ENCODE data around the gene IFI44. TPM values are rescaled to one million over a fixed set of nuclear protein-coding genes. Genes with fewer than 3 reads are reported as not detected.

The IFI44 gene
- total and polyA plus RNA-seq, 10 of the 15 experiments (the other 5 are each of a cell fraction or from before 2014, with no cell fraction given): 37.7 to 272 (median 90.9) TPM

GRCh38 chr1:78676993-78677392, 27.4 kb downstream of the IFI44 start:
- DNase-seq (ENCODE audit: low read depth, low spot score) (no peak), ATAC-seq (no peak), FAIRE-seq (no peak)
- Histone ChIP-seq H3K4me1 (ENCODE audit: control insufficient read depth, insufficient read depth, low read length) (peaks cover 11% of the 10 kb centered on the region), H3K4me2 (ENCODE audit: control insufficient read depth, insufficient read depth) (no peak overlapping the region), H3K4me3 (no peak overlapping the region), H3K9me3 (replicated peaks; ENCODE audit: control insufficient read depth, insufficient read depth, low read length) (no peaks in the 10 kb centered on the region; the same call in 2 of the 3 replicates), H3K9ac (ENCODE audit: control insufficient read depth, insufficient read depth, low read length) (no peak overlapping the region), H4K20me1 (ENCODE audit: control insufficient read depth, insufficient read depth) (no peaks in the 10 kb centered on the region), H2AFZ (ENCODE audit: control insufficient read depth, low read depth, low read length) (no peak overlapping the region), H3K79me2 (ENCODE audit: control insufficient read depth, insufficient read depth, low read length) (no peaks in the 10 kb centered on the region), H3K27ac (ENCODE audit: control insufficient read depth, insufficient read depth) (no peak overlapping the region), H3K27me3 (replicated peaks in 1 of 2; ENCODE audit: control insufficient read depth in 2 of 2, insufficient read depth in 2 of 2, low read length in 1 of 2) (no peaks in the 10 kb centered on the region), H3K36me3 (ENCODE audit: control insufficient read depth in 2 of 2, insufficient read depth in 2 of 2, low read length in 1 of 2) (no peaks in the 10 kb centered on the region; a peak in 1 of 4 replicates)
- POLR2A ChIA-PET: interaction anchor here (0.8 to 1.6 kb wide), 2 partner anchors 35 to 54 kb away, joined by 3 to 5 read pairs; no protein-coding TSS in a partner anchor
- no TSS peak for BruUV-seq (replicated peaks)
- in situ Hi-C loops (cut with MboI): no loop called here
- RAD21 ChIA-PET (ENCODE audit: unreplicated experiment): interaction anchor here (1.2 to 2.1 kb wide), 3 partner anchors 37 to 60 kb away, joined by 3 to 17 read pairs (median 3); no protein-coding TSS in a partner anchor
- WGBS (ENCODE audit: insufficient coverage, insufficient replicate concordance, low lambda C conversion rate, missing lambda C conversion rate): 66% methylated on average over 3 of the region's 3 CpGs
- SMC1A ChIA-PET (ENCODE audit: uncharacterized antibody, unreplicated experiment): interaction anchor here (0.7 to 3.3 kb wide), 5 partner anchors 50 to 144 kb away, joined by 3 to 25 read pairs (median 3); no protein-coding TSS in a partner anchor
- TF ChIP-seq NRF1 (conservative IDR thresholded peaks at IDR 0.05; ENCODE audit: low read depth, low read length) (no peak), MLLT1 (IDR thresholded peaks at IDR 0.05) (no peak), IKZF1 (conservative IDR thresholded peaks at IDR 0.05) (no peak), HDGF (IDR thresholded peaks at IDR 0.05) (no peak), YBX1 (IDR thresholded peaks at IDR 0.05) (no peak), JUNB (IDR thresholded peaks at IDR 0.05) (no peak), RAD51 (IDR thresholded peaks at IDR 0.05) (no peak), SP1 (IDR thresholded peaks at IDR 0.05; ENCODE audit: low read depth, low read length) (no peak), CTCF (IDR thresholded peaks at IDR 0.05 in 2 of 3, conservative IDR thresholded peaks at IDR 0.05 in 1 of 3; ENCODE audit: control insufficient read depth in 2 of 3, extremely low read depth in 1 of 3, insufficient read depth in 1 of 3, low read depth in 3 of 3, low read length in 3 of 3) (no peak), DPF2 (IDR thresholded peaks at IDR 0.05) (no peak), CREM (IDR thresholded peaks at IDR 0.05; ENCODE audit: low read depth) (no peak), TAF1 (IDR thresholded peaks at IDR 0.05; ENCODE audit: borderline replicate concordance, low read depth, low read length) (no peak), MYB (IDR thresholded peaks at IDR 0.05; ENCODE audit: borderline replicate concordance, low read depth, low read length) (no peak), CREB1 (IDR thresholded peaks at IDR 0.05; ENCODE audit: low read depth) (no peak), ATF3 (IDR thresholded peaks at IDR 0.05; ENCODE audit: borderline replicate concordance, extremely low read depth, low read depth, low read length) (no peak)
- TF ChIP-seq, protein P1, sequence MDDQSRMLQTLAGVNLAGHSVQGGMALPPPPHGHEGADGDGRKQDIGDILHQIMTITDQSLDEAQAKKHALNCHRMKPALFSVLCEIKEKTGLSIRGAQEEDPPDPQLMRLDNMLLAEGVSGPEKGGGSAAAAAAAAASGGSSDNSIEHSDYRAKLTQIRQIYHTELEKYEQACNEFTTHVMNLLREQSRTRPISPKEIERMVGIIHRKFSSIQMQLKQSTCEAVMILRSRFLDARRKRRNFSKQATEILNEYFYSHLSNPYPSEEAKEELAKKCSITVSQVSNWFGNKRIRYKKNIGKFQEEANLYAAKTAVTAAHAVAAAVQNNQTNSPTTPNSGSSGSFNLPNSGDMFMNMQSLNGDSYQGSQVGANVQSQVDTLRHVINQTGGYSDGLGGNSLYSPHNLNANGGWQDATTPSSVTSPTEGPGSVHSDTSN (IDR thresholded peaks at IDR 0.05; ENCODE audit: insufficient replicate concordance, low read depth, low read length): no peak
- CTCF ChIA-PET: interaction anchor here (0.6 to 3.6 kb wide), 11 partner anchors 8 to 1035 kb away, joined by 3 to 39 read pairs (median 5); partner anchors contain the start of gene IFI44L
- intact Hi-C loops (cut with micrococcal nuclease; ENCODE audit: unreplicated experiment): loop anchor here (1.0 to 10.0 kb wide), 4 partner anchors 60 to 545 kb away; no protein-coding TSS in a partner anchor
